ENCODE measurements around the gene COL8A1. TPM values are rescaled to one million over a fixed set of nuclear protein-coding genes. Genes with fewer than 3 reads are reported as not detected.
"Not testable (repeated sequence)": the region's sequence is repeated elsewhere in the genome, so short reads cannot be mapped to it uniquely, and the experiment has no call there.

Gene COL8A1
- total RNA-seq, 2 experiments from 2014 or later, result 0.07 to 0.12 TPM

DNA sequence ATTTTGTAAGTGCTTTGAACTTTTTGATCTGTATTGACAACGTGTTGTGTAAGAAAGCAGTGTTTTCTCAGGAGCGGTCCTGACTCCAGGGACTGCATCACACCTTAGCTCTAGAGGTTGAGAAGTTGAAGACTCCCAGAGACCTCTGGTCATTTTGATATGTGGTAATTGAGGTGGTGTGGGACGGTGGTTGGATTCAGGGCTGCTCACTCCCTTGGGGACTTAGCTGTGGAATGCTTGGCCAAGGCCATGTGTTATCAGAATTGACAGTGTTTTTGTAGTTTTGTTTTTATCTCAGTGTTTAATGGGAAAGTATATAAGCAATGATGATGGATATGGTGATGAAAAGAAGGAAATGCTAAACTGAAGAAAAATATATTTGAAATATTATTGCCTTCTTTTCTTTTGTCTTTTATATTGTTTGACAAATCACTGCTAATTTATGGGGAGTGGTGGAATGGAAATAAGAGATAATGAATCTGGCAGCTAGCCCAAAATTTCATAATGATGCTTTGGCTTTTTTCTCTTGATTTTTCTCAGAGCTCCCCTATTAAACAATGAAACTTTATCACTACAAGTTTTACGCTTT, 195.3 kb downstream of the COL8A1 start:
- DNase-seq, result no peak
- Mint-ChIP-seq H3K27me3 (ENCODE audit: low read depth) (no peaks in the 10 kb centered on the region), H3K4me1 (ENCODE audit: low read depth) (peaks cover 12% of the 10 kb centered on the region), H3K27ac (no peak overlapping the region), H3K4me3 (no peak overlapping the region), H3K9me3 (no peaks in the 10 kb centered on the region), H3K36me3 (ENCODE audit: low read depth) (no peaks in the 10 kb centered on the region)
- intact Hi-C loops (cut with micrococcal nuclease), result loop anchor here (5.0 kb wide), 2 partner anchors 484 to 569 kb away; partner anchors contain the start of genes LNP1 and TOMM70
- CTCF ChIA-PET, result interaction anchor here (0.8 to 4.9 kb wide), 7 partner anchors 10 to 460 kb away, joined by 3 to 27 read pairs (median 3); no protein-coding TSS in a partner anchor

DNA sequence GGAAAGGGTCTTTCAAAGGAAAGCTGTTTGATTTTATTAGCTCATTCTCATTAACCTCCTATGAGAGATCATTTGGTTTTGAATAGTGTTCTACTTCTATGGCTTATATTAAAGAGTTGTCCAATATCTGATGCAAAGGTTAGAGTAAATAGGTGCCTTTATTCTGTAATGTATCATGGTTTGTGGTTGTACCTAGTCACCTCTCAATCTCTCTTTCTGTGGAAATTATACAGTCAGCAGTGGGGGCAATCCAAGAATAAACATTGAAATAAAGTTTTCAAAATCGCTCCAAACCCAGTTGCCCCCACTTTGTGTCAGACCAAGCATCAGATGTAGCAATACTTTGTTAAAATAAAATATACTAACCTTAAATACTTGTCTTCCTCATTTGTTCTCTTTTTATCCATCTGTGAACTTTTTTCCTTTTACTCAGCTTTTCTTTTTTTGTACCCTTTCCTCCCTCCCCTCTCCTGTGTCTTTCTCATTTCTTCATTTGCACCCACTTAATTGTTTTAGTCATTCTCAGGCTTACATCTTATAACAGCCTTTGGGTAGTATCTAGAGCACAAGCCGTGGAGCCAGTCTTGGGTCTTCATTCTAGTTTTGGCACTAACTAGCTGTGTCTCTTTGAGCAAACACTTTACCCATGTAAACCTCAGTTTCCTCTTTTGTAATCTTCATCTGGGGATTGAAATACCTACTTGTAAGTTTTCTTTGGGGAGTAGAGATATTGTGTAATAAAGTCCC, 196.0 kb downstream of the COL8A1 start:
- peaks cover 11% of the 10 kb centered on the region for H3K4me1 Mint-ChIP-seq (ENCODE audit: low read depth)
- no peak overlapping the region for H3K4me3 Mint-ChIP-seq
- H3K27ac Mint-ChIP-seq, result no peak overlapping the region
- no peaks in the 10 kb centered on the region for H3K27me3 Mint-ChIP-seq (ENCODE audit: low read depth)
- intact Hi-C loops (cut with micrococcal nuclease), result loop anchor here (5.0 kb wide), 2 partner anchors 483 to 568 kb away; partner anchors contain the start of genes LNP1 and TOMM70
- CTCF ChIA-PET, result interaction anchor here (0.6 to 4.9 kb wide), 7 partner anchors 11 to 459 kb away, joined by 3 to 27 read pairs (median 3); no protein-coding TSS in a partner anchor
- H3K9me3 Mint-ChIP-seq, result no peaks in the 10 kb centered on the region
- H3K36me3 Mint-ChIP-seq (ENCODE audit: low read depth), result no peaks in the 10 kb centered on the region
- DNase-seq, result no peak

DNA sequence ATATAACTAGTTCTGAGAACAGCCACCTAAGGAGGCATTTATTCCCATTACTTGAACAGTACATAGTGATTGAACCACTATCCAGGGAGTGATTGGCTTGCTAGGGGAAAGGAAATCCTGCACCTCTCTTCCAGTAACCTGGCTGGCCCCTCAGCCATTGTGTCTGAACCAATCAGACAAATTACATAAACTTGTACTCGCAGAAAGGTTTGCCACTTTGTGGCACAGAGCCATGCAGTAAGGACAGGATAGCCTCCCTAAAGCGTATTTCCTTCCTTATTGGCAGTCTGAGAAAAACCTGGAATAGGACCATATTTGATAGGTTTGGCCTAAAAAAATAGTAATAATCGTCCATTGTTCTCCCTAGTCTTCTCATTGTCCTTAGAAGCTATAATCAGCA, 198.3 kb downstream of the COL8A1 start:
- no peaks in the 10 kb centered on the region for H3K9me3 Mint-ChIP-seq
- H3K36me3 Mint-ChIP-seq (ENCODE audit: low read depth), result no peaks in the 10 kb centered on the region
- intact Hi-C loops (cut with micrococcal nuclease), result no loop called here
- H3K27me3 Mint-ChIP-seq (ENCODE audit: low read depth), result no peaks in the 10 kb centered on the region
- H3K27ac Mint-ChIP-seq, result no peak overlapping the region
- H3K4me1 Mint-ChIP-seq (ENCODE audit: low read depth), result peaks cover 11% of the 10 kb centered on the region
- H3K4me3 Mint-ChIP-seq, result no peak overlapping the region
- no peak for DNase-seq
- CTCF ChIA-PET, result no interaction called here

DNA sequence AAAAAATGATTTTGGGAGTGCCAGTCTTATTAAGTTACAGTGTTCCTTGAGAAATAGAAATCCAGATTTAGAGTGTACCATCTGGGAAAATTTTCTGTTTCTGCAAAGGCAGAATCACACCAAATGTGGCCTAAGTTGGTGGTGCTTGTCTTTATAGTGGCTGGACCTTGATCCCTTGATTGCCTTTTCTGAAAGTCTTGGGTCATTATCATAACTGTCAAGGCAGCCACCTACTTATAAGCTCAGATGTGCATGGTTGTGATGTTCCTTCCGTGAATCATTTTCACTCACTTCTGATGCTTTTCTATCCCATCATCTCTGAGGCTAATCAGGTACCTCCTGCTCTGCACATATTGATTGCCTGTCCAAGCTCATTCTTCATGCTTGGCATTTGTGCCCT, 199.3 kb downstream of the COL8A1 start:
- Mint-ChIP-seq H3K4me3 (no peak overlapping the region), H3K27me3 (ENCODE audit: low read depth) (no peaks in the 10 kb centered on the region), H3K36me3 (ENCODE audit: low read depth) (no peaks in the 10 kb centered on the region), H3K9me3 (no peaks in the 10 kb centered on the region), H3K4me1 (ENCODE audit: low read depth) (peaks cover 11% of the 10 kb centered on the region), H3K27ac (no peak overlapping the region)
- DNase-seq, result no peak
- intact Hi-C loops (cut with micrococcal nuclease), result no loop called here
- CTCF ChIA-PET, result interaction anchor here (1.0 to 1.2 kb wide), 2 partner anchors 9 to 231 kb away, joined by 3 read pairs; no protein-coding TSS in a partner anchor

DNA sequence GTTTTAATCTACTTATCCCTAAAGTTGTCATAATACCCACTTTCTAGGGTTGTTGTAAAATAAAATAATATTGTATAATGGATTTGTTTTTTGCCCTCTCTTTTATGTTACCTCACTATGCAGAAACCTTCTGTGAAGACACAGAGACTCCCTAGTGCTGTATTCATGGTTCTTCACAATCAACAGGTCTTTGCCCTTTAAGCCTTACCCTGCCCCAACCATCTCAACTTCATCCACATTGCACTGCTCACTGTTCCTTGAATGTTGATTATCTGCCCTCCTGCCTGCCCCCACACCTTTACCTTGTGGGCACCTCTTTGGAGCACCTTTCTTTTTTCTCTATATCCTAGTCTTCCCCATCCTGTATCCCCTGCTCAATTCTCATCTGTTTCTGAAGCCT, 200.4 kb downstream of the COL8A1 start:
- no peak for DNase-seq
- H3K9me3 Mint-ChIP-seq, result no peaks in the 10 kb centered on the region
- no peak overlapping the region for H3K4me3 Mint-ChIP-seq
- intact Hi-C loops (cut with micrococcal nuclease), result no loop called here
- H3K36me3 Mint-ChIP-seq (ENCODE audit: low read depth), result no peaks in the 10 kb centered on the region
- CTCF ChIA-PET, result no interaction called here
- no peaks in the 10 kb centered on the region for H3K27me3 Mint-ChIP-seq (ENCODE audit: low read depth)
- H3K4me1 Mint-ChIP-seq (ENCODE audit: low read depth), result peaks cover under 1% of the 10 kb centered on the region
- H3K27ac Mint-ChIP-seq, result no peak overlapping the region

DNA sequence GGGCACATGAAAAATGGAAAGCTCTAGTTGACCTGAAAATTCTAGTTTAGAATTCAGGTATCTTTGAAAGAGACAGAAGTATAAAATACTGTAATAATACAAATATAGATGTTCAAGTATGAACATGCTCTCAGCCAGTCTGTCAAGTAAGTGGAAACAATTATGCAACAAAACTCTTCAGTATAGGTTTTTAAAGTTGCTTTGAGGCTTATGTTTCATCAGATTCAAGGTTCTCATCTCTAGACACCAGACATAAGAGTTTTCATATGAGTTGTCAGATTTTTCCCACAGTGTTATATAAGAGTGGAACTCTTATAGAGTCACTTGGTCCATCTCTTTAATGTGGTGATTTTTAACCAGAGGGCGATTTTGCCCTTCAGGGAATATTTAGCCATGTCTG, 201.2 kb downstream of the COL8A1 start:
- DNase-seq, result no peak
- no peak overlapping the region for H3K4me3 Mint-ChIP-seq
- H3K27me3 Mint-ChIP-seq (ENCODE audit: low read depth), result no peaks in the 10 kb centered on the region
- intact Hi-C loops (cut with micrococcal nuclease), result no loop called here
- H3K27ac Mint-ChIP-seq, result no peak overlapping the region
- CTCF ChIA-PET, result no interaction called here
- H3K9me3 Mint-ChIP-seq, result no peaks in the 10 kb centered on the region
- H3K36me3 Mint-ChIP-seq (ENCODE audit: low read depth), result no peaks in the 10 kb centered on the region
- peaks cover 2% of the 10 kb centered on the region for H3K4me1 Mint-ChIP-seq (ENCODE audit: low read depth)

DNA sequence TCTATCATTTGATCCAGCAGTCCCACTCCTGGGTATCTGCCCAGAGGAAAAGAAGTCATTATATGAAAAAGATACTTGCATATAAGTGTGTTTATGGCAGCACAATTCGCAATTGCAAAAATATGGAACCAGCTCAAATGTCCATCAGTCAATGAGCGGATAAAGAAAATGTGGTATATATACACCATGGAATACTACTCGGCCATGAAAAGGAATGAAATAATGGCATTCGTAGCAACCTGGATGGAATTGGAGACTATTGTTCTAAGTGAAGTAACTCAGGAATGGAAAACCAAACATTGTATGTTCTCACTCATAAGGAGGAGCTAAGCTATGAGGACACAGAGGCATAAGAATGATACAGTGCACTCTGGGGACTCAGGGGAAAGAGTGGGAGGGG, 203.6 kb downstream of the COL8A1 start:
- intact Hi-C loops (cut with micrococcal nuclease), result not testable (repeated sequence)

DNA sequence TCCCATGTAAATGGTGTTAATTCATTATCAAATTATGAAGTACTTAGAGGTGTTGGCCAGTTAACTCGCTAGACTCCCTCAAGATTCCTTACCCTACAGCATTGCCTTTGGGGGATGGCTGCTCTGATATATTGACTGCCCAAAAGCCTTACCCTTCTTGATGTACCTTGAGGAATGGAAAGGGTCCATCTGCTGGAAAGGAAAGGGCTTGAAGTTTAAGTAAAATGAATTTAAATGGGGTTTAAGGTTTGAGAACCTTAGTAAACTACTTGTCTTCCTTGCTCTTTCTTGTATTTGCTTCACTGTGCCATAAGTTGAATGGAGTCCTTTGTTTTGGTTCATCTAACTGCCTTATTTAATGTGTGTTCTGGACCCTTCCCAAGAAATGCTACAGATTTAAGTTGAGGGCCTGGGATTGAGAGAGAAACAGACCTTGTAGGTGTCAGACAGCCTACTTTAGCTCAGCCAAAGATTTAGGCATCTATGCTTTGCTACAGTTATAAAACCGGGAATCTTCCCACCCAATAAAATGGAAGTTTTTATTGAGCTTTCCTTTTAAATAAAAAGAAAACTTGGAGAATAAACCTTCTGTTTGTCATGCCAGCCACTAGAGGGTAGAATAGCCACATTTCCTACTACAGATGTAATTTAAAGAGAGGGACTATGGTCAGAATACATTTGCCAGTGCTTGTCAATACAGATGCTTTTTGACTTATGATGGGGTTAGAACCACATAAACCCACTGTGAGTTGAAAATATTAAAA, 204.6 kb downstream of the COL8A1 start:
- H3K36me3 Mint-ChIP-seq (ENCODE audit: low read depth), result no peaks in the 10 kb centered on the region
- no peak overlapping the region for H3K4me3 Mint-ChIP-seq
- H3K27me3 Mint-ChIP-seq (ENCODE audit: low read depth), result no peaks in the 10 kb centered on the region
- CTCF ChIA-PET, result interaction anchor here (0.6 to 1.7 kb wide), 4 partner anchors 11 to 556 kb away, joined by 3 to 9 read pairs (median 3); no protein-coding TSS in a partner anchor
- DNase-seq, result no peak
- H3K4me1 Mint-ChIP-seq (ENCODE audit: low read depth), result peaks cover 12% of the 10 kb centered on the region
- H3K27ac Mint-ChIP-seq, result no peak overlapping the region
- H3K9me3 Mint-ChIP-seq, result no peaks in the 10 kb centered on the region
- intact Hi-C loops (cut with micrococcal nuclease), result loop anchor here (1.0 kb wide), 1 partner anchor 411 kb away; no protein-coding TSS in a partner anchor

More for the DNA sequence above, 203.6 kb downstream of the COL8A1 start:
- not testable (repeated sequence) for H3K36me3 Mint-ChIP-seq (ENCODE audit: low read depth); H3K4me3 Mint-ChIP-seq; DNase-seq; H3K27ac Mint-ChIP-seq; H3K9me3 Mint-ChIP-seq; H3K27me3 Mint-ChIP-seq (ENCODE audit: low read depth)
- H3K4me1 Mint-ChIP-seq (ENCODE audit: low read depth), result peaks cover 12% of the 10 kb centered on the region
- CTCF ChIA-PET, result interaction anchor here (0.9 kb wide), 2 partner anchors 23 to 412 kb away, joined by 3 read pairs; no protein-coding TSS in a partner anchor

DNA sequence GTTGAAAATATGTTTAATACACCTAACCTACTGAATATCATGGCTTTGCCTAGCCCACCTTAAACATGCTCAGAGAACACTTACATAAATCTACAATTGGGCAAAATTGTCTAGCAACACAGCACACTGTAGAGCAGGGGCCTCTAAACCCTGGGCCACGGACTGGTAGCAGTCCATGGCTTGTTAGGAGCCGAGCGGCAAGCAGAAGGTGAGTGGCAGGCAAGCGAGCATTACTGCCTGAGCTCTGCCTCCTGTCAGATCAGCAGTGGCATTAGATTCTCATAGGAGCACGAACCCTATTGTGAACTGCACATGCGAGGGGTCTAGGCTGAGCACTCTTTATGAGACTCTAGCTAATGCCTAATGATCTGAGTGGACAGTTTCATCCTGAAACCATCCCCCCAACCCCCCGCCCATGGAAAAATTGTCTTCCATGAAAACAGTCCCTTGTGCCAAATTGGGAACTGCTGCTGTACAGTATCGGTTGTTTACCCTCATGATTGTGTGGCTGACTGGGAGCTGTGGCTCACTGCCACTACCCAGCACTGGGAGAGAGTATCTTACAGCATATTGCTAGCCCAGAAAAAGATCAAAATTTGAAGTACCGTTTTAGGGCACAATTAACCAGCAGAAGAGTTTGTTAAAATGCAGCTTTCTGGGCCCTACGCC, 205.3 kb downstream of the COL8A1 start:
- no peak overlapping the region for H3K27ac Mint-ChIP-seq
- no peak overlapping the region for H3K4me3 Mint-ChIP-seq
- H3K36me3 Mint-ChIP-seq (ENCODE audit: low read depth), result no peaks in the 10 kb centered on the region
- CTCF ChIA-PET, result interaction anchor here (0.6 to 1.7 kb wide), 8 partner anchors 12 to 556 kb away, joined by 3 to 9 read pairs (median 3); no protein-coding TSS in a partner anchor
- peaks cover 12% of the 10 kb centered on the region for H3K4me1 Mint-ChIP-seq (ENCODE audit: low read depth)
- H3K9me3 Mint-ChIP-seq, result no peaks in the 10 kb centered on the region
- no peaks in the 10 kb centered on the region for H3K27me3 Mint-ChIP-seq (ENCODE audit: low read depth)
- no peak for DNase-seq
- intact Hi-C loops (cut with micrococcal nuclease), result loop anchor here (1.0 kb wide), 1 partner anchor 411 kb away; no protein-coding TSS in a partner anchor

DNA sequence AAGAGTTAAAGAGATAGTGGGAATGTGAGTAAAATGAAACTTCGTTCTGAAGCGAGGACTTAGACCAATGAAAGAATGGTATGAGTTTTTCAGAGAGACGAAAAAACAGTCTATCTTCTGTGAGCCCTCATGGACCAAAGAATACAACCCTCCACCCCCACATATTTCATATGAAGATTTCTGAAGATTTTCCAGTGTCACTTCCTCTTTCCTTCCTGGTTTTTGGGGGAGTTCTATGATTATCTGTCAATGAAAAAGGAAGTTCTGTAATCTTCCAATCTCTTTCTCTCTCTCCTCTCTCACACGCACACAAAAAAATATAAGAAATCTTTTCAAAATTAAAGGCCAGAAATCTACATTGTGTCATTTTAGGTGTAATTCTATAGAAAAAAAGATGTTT, 206.9 kb downstream of the COL8A1 start:
- H3K4me3 Mint-ChIP-seq, result no peak overlapping the region
- no peak overlapping the region for H3K27ac Mint-ChIP-seq
- no peaks in the 10 kb centered on the region for H3K27me3 Mint-ChIP-seq (ENCODE audit: low read depth)
- H3K9me3 Mint-ChIP-seq, result no peaks in the 10 kb centered on the region
- CTCF ChIA-PET, result no interaction called here
- intact Hi-C loops (cut with micrococcal nuclease), result no loop called here
- DNase-seq, result no peak
- H3K36me3 Mint-ChIP-seq (ENCODE audit: low read depth), result no peaks in the 10 kb centered on the region
- H3K4me1 Mint-ChIP-seq (ENCODE audit: low read depth), result peaks cover 12% of the 10 kb centered on the region

DNA sequence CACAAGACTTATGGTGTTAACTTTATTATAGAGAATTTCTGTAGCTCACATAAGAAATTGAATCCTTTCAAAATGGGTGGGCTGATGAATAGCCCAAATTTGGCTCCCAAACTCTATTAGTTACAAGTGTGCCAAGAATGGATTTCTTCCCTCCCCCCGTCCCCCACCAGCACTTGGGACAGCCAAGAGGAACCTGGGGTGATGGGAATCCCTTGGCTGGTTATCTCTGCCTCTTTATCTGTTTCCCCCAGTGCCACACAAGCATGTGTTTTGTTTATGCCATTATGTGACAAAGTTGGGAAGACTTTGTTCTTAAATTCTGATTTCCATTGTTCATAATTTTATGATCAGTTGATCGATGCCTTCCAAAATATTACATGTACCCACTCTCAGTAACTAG, 207.6 kb downstream of the COL8A1 start:
- H3K4me1 Mint-ChIP-seq (ENCODE audit: low read depth), result peaks cover 12% of the 10 kb centered on the region
- CTCF ChIA-PET, result interaction anchor here (1.1 to 1.5 kb wide), 2 partner anchors 14 to 28 kb away, joined by 4 to 7 read pairs; partner anchors contain the start of gene CMSS1

More for the DNA sequence above, 207.6 kb downstream of the COL8A1 start:
- intact Hi-C loops (cut with micrococcal nuclease), result no loop called here
- Mint-ChIP-seq H3K9me3 (no peaks in the 10 kb centered on the region), H3K27ac (no peak overlapping the region), H3K4me3 (no peak overlapping the region), H3K36me3 (ENCODE audit: low read depth) (no peaks in the 10 kb centered on the region), H3K27me3 (ENCODE audit: low read depth) (no peaks in the 10 kb centered on the region)
- no peak for DNase-seq
